GM21717 (cell line): ENCODE data around the gene RBMS3.
"Not testable (repeated sequence)": the region's sequence is repeated elsewhere in the genome, so short reads cannot be mapped to it uniquely, and the experiment has no call there.

Experiments used
- ATAC-seq: cut with Tn5 transposase; IDR thresholded peaks from one replicate; pipeline ENCODE4 v1.9.1; 2021; ENCODE audit warnings: mild to moderate bottlenecking, moderate library complexity; ENCODE audit not compliant: unreplicated experiment

The RBMS3 gene

GRCh38 chr3:29382409-29382808 is 101.5 kb downstream of the RBMS3 start:
- no peak for ATAC-seq

- ATAC-seq: no peak
Measured at GRCh38 chr3:29382845-29383244, 102.0 kb downstream of the RBMS3 start.

DNA sequence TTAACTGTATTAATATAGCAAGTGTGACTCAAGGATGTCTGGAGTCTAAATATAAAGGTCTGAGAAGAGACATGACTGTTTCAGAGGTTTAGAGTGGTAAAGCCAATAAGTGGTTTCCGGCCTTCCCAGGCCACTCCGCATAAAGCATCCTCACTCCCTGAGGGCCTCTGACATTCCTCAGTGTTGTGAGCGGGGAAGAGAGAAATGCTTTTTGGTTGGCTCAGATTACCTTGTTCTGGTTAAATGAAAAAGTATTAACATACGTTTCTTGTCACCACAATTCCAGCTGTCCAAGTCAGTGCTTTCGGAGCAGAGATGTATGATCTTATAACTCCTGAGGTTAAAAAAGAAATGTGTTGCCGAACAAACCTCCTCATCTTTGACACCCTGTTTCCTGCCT is 103.8 kb downstream of the RBMS3 start:
- no peak for ATAC-seq

DNA sequence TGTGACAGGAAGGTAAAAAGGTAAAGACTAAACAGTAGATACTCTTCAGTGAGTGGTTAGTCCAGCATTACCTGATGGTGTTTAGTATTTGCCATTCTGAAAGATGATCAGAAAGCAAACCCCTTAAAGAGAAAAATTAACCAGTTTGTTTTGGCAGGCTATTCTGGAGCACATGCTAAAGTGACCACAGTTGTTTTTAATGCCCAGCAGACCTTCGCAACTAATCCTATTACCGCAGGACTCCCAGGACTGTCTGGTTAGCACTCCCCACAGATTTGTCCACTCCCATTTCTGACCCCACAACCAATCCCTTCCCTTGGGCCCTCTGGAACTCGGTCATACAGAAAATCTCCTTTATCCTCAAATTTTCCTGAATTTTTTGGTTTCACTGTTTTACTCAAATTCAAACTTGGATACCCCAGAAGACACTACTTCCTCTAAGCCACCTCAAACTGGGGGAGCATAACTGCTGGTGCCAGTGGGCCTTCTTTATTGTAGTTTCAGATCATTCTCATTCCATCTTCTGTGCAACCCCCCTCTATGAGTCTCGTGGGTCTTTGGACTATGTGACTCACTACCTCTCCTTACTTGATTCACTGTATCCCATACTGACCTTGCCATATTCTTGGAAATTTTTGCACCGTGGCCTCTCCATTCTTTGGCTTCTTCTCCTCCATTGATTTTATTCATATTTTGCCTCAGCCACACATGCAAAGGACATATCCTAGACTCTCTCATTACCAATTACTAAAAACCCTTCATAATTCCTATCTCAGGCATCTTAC is 104.4 kb downstream of the RBMS3 start:
- no peak for ATAC-seq

DNA sequence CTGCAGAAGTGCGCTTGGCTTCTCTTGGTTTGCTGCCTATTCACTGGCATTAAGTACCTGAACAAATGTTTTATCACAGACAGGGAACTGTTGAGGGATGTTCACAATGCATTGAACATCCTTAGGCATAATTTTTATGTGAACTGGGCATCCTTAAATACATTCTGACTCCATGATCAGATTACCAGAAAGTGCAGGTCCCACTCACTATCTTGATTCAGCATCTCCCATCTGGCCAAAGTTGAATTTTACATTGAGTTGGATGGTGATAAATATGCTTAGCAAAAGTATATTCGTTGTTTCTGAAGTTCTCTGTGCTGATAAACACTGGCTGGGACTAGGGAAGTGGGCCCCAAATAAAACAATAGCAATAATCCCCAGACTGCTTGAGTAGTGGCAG is 108.5 kb downstream of the RBMS3 start:
- no peak for ATAC-seq

- ATAC-seq: no peak
Measured at GRCh38 chr3:29392625-29393388, 111.9 kb downstream of the RBMS3 start.

DNA sequence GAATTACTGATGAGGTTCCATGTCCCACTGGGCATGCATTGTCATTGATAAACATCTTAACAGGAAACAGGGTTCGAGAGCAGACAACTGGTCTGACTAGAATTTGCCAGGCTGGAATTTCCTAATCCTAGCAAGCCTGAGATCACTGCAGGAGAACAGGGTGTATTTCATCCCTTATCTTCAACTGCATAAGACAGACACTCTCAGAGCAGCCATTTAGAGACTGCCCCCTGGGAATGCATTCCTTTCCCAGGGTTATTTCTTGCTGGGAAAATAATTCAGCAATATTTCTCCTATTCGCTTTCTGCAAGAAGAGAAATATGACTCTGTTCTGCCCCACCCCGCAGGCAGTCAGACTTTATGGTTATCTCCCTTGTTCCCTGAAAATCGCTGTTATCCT is 113.1 kb downstream of the RBMS3 start:
- ATAC-seq: not testable (repeated sequence)

- no peak for ATAC-seq
Measured at GRCh38 chr3:29397406-29397805, 116.5 kb downstream of the RBMS3 start.

GRCh38 chr3:29398787-29399186 is 117.9 kb downstream of the RBMS3 start:
- no peak for ATAC-seq

DNA sequence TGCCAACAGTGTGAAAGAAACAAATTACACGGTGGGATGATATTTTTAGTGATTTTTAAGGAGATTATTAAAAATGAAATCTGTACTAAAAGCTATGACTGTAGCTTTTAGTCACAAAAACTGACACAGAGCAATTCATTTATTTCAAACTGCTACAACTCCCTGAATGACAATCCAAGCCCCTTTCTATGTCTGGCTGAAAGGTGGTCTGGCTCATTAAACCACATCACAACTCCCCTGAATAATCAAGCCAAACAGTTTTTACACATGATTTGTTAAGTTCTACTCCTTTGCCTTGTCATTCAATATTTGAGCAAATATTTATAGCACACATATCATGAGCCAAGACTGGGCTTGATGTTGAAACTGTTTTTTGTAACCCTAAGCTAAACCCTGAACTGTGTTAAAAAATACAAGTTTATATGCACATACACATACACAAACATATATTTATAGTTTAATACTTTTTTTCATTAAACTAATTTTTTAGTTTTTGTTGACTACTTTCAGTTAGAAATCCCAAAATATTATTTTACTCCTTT is 125.5 kb downstream of the RBMS3 start:
- no peak for ATAC-seq

- ATAC-seq: no peak
Measured at GRCh38 chr3:29408676-29409075, 127.8 kb downstream of the RBMS3 start.

DNA sequence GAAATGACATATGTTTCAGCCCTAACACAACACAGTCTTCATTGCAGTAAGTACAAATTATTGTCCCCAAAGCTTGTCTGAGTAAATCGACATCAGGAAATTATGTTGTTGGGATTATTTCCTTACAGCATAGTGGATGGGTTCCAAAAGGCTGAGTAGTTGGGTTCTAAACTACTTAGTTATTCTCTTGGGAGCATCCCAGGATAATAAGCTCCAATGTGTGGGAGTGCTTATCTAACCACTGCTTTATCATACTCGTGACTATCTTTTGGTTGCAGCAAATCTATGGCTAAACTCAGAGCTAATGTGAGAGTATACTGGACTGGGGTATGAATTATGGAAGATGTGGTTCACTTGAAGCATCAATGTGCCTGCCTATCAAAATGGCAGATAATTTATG is 128.5 kb downstream of the RBMS3 start:
- ATAC-seq: no peak

DNA sequence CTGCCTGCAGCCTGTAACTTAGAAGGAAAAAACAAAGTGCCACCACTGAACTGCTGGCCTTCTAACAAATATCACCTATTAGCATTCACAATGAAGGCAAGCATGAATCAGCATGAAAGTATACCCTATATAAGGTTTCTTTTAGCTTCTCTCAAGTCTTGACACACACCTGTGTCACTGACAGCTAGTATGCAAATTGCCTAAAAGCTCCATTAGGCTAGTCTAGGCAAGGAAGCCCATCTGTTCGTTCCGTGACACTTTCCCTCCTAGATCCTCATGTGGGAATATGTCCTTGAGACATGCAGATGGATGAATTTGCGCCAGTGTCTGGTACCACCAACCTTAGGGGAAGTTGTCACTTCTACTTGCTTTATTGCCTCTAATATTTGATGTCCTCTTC is 129.3 kb downstream of the RBMS3 start:
- ATAC-seq: no peak

DNA sequence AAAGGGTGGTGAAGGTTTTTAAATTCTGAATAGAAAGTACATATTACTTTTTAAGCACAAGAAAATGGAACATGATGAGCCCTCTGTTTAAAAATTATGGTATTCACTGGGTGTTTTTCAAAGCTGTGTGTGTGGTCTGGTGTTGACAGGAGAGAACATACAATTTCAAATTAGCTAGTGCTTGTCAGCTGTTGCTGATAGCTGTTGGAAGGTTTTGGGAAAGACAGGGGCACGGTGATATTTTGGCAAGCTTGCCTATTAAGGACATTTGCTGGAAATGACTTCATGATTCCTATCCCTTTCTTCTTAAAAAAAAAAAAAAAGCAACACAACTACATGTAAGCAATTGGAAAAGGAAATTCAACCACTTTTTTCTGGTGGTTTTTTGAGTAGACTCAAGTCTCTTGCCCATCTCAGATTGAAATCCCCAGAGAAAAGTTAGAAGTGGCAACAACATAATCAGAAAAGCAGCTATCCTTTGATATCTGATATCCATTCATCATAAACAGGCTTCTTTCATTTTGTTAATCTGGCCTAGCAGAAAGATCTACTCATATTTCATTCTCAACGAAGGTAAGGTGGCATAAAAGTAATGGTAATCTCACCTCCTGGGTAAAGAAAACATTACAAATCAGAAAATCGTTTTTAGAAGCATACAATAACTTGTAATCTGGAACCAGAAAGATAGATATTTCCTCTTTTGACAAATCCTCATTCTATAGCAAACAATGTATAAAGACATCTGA is 130.0 kb downstream of the RBMS3 start:
- ATAC-seq: no peak

GRCh38 chr3:29412110-29412509 is 131.2 kb downstream of the RBMS3 start:
- ATAC-seq: peak; percentile 65

GRCh38 chr3:29414468-29415224 is 133.8 kb downstream of the RBMS3 start:
- no peak for ATAC-seq

DNA sequence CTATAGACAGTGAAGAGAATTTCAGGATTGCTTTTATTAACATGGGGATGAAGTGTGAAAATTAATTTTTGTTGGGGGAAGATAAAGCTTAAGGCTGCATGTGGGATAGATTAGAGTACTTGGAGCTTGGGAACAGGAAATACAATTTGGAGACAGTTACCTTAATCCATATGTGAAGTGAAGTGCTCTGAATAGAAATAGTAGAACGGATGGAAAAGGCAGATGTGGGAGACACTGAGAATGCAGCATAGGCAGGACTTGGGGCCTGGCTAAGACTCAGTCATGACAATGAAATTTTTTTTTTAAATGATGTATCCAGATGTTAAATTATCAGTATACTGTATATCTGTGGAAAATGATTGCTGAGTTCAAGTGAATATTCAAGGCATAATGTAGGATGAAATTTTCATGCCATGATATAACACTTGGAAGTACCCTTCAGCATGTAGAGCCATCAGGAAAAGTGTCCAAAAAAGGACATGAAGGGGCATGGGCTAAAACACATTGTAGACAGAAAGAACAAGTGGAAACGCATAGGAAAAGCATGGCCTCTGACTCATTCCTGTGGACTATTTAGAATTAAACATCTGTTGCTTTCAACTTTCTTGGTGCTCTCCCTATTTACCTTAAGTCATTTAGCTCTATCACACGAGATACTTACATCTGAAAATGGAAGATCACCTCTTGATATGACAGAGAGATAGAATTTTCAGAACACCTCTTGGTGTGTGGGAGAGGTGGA is 134.8 kb downstream of the RBMS3 start:
- ATAC-seq: no peak

GRCh38 chr3:29416514-29416913 is 135.6 kb downstream of the RBMS3 start:
- ATAC-seq: no peak

GRCh38 chr3:29420106-29420505 is 139.2 kb downstream of the RBMS3 start:
- ATAC-seq: no peak
